NOMO-1 treated with DMSO at 0.1 percent for 48 hours (cell line): ENCODE results near the gene NIN.

Experiments
- DNase-seq: peaks from one replicate; lab custom pipeline; 2025; ENCODE audit not compliant: unreplicated experiment; lab: John Stamatoyannopoulos, UW

NIN gene

GRCh38 chr14:50830932-50831725 is at the start of gene NIN:
TSS of gene NIN (minus strand) at chr14:50831162. CDS start at chr14:50822056, 9,106 bp downstream.
- DNase-seq = peak; percentile 75

GRCh38 chr14:50875359-50876070 is 44.6 kb upstream of the NIN start:
- DNase-seq = no peak

DNA sequence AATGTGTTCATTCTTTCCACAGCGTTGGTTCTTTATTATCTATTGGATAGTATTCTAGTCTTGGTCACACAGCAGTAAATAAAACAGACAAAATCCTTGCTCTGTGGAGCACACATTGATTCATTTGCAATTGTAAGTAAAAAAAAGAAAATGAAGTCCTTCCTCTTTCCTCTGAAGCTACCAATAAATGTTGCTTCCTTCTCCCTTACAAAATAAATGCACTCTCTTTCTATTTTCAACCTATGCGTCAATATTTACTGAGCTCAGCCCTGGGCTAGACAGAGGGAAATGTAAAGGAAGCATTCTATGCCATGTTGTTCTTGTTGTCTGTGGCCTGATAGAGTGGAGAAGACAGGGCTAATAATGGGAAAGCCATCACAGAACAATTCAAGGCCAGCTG is 43.8 kb upstream of the NIN start:
- peak; percentile 52 for DNase-seq

DNA sequence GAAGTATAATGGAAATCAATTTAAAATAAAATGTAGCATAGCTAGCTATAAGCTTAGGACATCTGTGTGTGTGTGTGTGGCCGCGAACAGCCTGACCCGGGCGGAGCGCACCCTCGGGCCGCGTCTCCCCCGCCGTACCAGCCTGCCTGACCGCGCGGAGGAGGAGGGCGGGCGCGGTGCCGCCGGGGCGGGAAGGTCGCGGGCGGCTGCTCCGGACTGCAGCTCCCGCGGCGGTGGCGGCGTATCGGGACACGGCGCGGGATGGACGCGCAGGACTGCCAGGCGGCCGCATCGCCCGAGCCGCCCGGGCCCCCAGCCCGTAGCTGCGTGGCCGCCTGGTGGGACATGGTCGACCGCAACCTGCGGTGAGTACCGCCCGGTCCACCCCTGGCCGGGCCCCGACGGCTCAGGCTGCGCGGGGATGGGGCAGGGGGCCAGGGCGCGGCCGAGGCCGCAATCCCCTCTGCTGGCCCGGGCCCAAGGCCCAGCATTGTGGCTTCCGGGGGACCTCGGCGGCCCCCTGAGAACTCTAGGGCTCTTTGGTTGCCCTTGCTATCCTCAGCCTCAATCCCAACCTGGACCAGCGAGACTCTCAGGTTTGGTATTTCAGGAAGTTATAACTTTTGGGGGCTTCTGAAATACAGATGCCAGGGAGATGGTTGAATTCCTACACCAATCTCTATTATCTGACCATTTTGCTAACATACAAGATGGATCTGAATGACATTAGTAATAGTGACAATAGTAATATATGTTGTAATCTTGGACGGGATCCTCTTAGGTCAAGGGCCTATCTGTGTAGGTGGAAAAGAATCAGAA is 41.2 kb upstream of the NIN start, which contains the start of gene ABHD12B:
Gene ABHD12B, plus strand, starts transcription at position 140 of the 819 bp plus-strand sequence. Its CDS starts 122 bp downstream, at position 262.
- no peak for DNase-seq

GRCh38 chr14:50871228-50871627 is 40.3 kb upstream of the NIN start:
- no peak for DNase-seq

GRCh38 chr14:50865391-50866076 is 34.6 kb upstream of the NIN start:
- peak; percentile 43 for DNase-seq

- DNase-seq = no peak
Measured at GRCh38 chr14:50864946-50865345, 34.0 kb upstream of the NIN start.

- DNase-seq = no peak
Measured at GRCh38 chr14:50864237-50864636, 33.3 kb upstream of the NIN start.

DNA sequence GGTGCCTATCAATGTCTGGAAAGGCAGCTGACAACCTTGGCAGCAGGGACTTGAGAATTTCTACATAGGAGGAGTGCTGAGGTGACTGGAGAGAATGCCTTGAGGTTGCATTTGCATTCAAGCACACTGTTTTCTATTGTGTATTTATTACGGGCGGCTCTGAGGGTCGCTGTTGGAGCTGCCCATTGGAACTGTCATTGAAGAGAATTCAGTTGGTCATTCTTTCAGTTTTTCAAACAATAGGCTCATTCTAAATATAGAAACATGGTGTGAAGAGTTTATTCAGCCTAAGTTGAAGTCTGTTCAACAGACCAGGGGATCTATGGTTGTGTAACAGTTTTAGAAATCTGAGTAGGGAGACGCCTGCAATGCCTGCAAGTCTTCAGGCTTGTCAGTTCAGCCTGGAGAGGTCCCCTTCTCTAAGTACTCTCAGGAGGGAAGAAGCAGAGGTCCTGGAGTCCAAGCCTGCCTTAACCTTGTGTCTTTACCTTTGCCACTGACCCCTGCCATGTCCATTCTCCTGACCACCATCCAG is 31.1 kb upstream of the NIN start:
- DNase-seq = no peak

DNA sequence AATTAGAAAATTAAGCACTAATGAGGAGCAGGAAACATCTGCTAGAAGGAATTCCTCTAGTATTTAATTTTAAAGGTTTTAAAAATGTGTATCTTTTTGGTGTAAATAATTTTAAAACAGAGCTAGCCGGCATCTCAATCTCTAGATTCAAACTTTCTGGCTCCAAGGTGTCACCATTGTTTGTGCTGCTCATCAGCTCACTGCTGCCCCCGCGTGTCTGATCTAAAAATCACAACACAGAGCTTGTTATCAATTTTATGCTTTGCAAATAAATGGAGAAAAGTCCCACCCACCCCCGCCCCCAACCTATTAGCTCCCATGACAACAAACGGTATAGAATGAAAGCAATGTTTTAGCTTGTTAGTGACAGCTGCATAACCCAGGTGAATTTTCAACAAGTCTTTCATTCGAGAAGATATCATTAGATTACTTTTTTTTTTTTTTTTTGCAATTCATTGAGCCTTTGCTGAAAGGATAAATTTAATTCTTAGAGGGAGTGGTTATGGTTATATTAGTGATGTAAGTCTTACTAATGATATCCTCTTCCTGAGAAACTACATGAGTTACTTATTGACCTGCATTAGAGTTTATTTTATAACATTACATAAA is 29.6 kb upstream of the NIN start:
- DNase-seq = peak; percentile 76

- no peak for DNase-seq
Measured at GRCh38 chr14:50859296-50859624, 28.3 kb upstream of the NIN start.

DNA sequence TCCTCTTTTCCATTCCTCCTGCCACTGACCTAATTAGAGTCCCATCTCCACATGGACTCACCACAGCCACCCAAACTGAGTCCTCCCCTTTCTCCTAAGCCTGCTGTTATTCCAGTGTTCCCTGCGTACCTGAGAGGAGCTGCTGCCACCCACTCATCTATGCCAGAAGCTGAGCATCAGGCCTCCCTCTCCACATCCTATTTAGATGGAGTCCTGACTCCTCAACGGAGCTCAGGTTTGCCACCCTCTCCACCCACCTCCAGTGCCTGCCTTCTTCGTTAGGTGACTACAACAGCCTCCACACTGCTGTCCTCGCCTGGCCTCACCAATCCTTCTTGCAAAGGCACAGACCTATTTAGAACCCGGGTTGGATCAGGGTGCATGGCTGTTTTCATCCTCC is 25.7 kb upstream of the NIN start:
- DNase-seq = no peak

- no peak for DNase-seq
Measured at GRCh38 chr14:50855558-50855957, 24.6 kb upstream of the NIN start.

DNA sequence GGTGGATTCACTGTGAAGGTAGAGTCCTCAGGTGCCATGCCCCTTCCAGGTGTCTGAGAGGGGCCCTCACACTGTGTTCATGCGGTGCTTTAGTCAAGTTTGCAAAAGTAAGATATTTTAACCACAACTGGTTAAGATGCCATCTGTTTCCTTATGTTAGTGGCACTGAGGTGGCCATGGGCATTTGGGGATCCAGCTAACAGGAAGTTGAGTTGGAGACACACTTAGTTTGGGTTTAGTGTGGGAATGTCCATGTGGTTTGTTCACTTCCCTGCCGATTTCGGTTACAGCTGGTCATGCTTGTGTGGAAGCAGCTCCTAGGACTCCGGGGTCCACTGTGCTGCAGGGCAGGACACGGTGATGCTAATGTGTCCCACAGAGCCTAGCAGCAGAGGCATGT is 23.6 kb upstream of the NIN start:
- DNase-seq = no peak

GRCh38 chr14:50853891-50854290 is 22.9 kb upstream of the NIN start:
- no peak for DNase-seq

DNA sequence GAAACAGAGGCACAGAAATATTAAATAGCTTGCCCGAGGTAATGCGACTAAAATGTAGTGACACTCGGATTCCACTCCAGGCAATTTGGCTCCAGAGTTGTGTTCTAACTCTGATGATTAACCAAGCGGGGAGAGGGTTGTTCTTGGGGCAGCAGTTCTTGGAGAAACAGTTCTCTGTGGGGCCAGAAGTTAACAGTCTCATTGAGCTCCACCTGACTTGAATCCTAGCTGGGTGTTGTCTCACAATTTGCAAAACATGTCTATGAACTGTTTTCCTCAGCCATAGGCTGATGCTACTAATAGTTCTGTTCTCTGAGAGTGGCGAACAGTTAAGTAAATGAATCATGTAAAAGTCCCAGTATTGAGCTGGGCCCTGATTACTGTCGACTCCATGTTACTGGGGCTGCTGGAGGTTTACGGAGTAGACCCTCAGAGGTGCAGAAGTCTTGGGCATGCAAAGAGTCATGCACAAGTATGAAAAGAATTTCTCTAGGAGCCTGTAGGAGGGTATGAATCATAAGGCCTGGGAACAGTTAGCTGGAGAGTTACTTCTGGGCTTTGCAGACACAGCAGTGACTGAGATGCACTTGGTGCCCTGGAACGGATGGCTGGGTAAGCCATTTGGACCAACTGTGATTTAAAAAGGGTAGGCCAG is 15.4 kb upstream of the NIN start:
- DNase-seq = no peak

DNA sequence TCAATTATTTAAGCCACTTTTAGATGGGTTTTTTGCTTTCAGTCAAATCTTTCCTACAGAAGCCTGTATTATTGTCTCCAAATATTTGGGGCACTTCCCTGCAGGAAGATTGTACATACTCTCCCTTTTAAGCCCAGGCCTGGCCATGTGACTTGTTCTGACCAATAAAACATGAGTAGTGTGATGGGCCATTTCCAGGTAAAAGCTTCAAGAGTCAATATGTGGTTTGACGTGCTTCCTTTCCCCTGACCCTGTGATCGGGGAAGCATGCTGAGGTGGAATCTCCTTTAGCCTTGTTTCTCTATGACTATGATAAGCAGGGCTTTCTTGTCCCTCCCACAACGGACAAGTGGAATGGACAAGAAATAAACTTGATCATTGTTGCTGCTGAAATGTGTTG is 14.2 kb upstream of the NIN start:
- no peak for DNase-seq

- DNase-seq = no peak
Measured at GRCh38 chr14:50844391-50844790, 13.4 kb upstream of the NIN start.

DNA sequence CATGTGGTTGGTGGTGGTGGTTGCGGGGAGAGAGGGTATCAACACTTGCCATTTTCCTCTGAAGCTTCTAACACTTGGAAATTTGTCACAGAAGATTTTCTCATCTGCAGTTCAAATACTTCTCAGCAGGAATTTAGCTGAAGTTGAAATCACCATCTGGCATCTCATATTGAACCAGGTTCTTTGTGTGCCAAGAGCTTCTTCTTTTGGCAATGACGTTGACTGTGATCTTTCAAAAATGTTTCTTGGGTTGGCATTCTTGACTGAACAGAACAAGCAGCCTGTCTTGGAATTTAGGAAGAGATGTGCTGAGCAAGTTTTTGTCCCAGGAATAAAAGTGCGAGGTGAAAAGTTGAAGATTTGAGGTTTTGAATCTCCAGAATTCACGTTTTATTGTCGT is 8.7 kb upstream of the NIN start:
- DNase-seq = no peak

- no peak for DNase-seq
Measured at GRCh38 chr14:50839048-50839447, 8.1 kb upstream of the NIN start.
